HG03432 (cell line): Measurements from ENCODE around the gene GLO1.
"Not testable (repeated sequence)": the region's sequence is repeated elsewhere in the genome, so short reads cannot be mapped to it uniquely, and the experiment has no call there.

ENCODE experiments used
- ATAC-seq: cut with Tn5 transposase; IDR thresholded peaks from one replicate; pipeline ENCODE4 v1.9.1; 2021; ENCODE audit warnings: mild to moderate bottlenecking, moderate library complexity; ENCODE audit not compliant: unreplicated experiment

GLO1 gene

GRCh38 chr6:38708496-38708895 lies 5.6 kb upstream of the GLO1 start:
- no peak for ATAC-seq

- ATAC-seq = no peak
Observed at GRCh38 chr6:38705924-38706323, 3.0 kb upstream of the GLO1 start.

GRCh38 chr6:38703949-38704590 lies 1.1 kb upstream of the GLO1 start:
- ATAC-seq = no peak

GRCh38 chr6:38701551-38701950 lies 1.4 kb downstream of the GLO1 start:
- ATAC-seq = no peak

GRCh38 chr6:38699702-38700101 lies 3.2 kb downstream of the GLO1 start:
- not testable (repeated sequence) for ATAC-seq

GRCh38 chr6:38697846-38698245 lies 5.1 kb downstream of the GLO1 start:
- no peak for ATAC-seq

- ATAC-seq = no peak
Observed at GRCh38 chr6:38696345-38696744, 6.6 kb downstream of the GLO1 start.

- ATAC-seq = no peak
Observed at GRCh38 chr6:38695933-38696332, 7.0 kb downstream of the GLO1 start.

GRCh38 chr6:38695227-38695900 lies 7.6 kb downstream of the GLO1 start:
- no peak for ATAC-seq

GRCh38 chr6:38688579-38689087 lies 14.3 kb downstream of the GLO1 start:
- peak; percentile 74 for ATAC-seq

GRCh38 chr6:38687549-38687948 lies 15.4 kb downstream of the GLO1 start:
- no peak for ATAC-seq

GRCh38 chr6:38687043-38687353 lies 15.9 kb downstream of the GLO1 start:
- no peak for ATAC-seq

- ATAC-seq = no peak
Observed at GRCh38 chr6:38686270-38687042, 16.5 kb downstream of the GLO1 start.

GRCh38 chr6:38684904-38685303 lies 18.0 kb downstream of the GLO1 start:
- ATAC-seq = no peak

- ATAC-seq = no peak
Observed at GRCh38 chr6:38684237-38684636, 18.7 kb downstream of the GLO1 start.

GRCh38 chr6:38681850-38682249 lies 21.1 kb downstream of the GLO1 start:
- no peak for ATAC-seq

GRCh38 chr6:38679668-38680067 lies 23.3 kb downstream of the GLO1 start:
- ATAC-seq = no peak

GRCh38 chr6:38678178-38678760 lies 24.7 kb downstream of the GLO1 start:
- no peak for ATAC-seq

- no peak for ATAC-seq
Observed at GRCh38 chr6:38676974-38677544, 25.9 kb downstream of the GLO1 start.

GRCh38 chr6:38676236-38676973 lies 26.5 kb downstream of the GLO1 start:
- ATAC-seq = no peak
